ENCODE results near the gene SLC25A42.

DNA sequence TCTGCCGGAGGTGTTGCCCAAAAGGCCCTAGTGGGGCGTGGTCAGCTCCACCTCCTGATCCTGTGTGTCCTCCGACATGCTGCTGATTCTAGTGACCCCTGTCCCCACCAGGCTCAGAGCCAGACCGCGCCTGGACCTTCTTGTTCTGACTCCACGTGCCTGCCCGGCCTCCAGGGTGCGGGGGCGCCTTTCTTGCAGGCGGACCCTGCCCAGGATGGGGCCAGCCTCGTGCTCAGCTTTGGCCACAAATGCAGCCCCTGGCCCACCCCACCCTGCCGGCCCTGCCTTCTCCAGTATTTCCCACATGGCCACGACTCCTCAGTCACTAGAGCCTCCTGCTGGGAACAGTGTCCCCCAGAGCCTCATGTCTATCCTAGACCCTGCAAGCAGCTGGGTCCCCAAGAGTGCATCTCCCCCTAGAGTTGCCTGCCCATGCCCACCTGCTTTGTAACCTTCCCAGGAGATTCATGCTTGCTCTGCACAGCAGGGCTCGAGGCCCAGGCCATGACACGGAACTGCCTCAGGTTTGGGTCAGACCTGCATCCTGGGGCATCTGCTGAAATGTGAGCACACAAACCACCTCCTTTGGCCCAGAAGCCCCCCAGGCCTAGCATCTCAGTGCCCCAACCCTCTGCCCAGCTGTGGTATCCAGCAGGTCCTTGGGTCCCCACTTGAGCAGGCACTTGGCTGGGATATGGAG lies 47.5 kb downstream of the SLC25A42 start:
- TF ChIP-seq, protein P1, sequence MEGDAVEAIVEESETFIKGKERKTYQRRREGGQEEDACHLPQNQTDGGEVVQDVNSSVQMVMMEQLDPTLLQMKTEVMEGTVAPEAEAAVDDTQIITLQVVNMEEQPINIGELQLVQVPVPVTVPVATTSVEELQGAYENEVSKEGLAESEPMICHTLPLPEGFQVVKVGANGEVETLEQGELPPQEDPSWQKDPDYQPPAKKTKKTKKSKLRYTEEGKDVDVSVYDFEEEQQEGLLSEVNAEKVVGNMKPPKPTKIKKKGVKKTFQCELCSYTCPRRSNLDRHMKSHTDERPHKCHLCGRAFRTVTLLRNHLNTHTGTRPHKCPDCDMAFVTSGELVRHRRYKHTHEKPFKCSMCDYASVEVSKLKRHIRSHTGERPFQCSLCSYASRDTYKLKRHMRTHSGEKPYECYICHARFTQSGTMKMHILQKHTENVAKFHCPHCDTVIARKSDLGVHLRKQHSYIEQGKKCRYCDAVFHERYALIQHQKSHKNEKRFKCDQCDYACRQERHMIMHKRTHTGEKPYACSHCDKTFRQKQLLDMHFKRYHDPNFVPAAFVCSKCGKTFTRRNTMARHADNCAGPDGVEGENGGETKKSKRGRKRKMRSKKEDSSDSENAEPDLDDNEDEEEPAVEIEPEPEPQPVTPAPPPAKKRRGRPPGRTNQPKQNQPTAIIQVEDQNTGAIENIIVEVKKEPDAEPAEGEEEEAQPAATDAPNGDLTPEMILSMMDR (IDR thresholded peaks at IDR 0.05), result no peak
- TF ChIP-seq POLR2A (IDR thresholded peaks at IDR 0.05), result no peak

All from uterus (tissue), 2 donors.